Measurements from ENCODE around the gene GPATCH8.
"Not testable (repeated sequence)": the region's sequence is repeated elsewhere in the genome, so short reads cannot be mapped to it uniquely, and the experiment has no call there.

The GPATCH8 gene

GRCh38 chr17:44503147-44504029 is at the start of gene GPATCH8:
TSS of gene GPATCH8 (minus strand) at chr17:44503406. CDS start at chr17:44503370, 36 bp downstream.
- peak; percentile 84 for DNase-seq

DNA sequence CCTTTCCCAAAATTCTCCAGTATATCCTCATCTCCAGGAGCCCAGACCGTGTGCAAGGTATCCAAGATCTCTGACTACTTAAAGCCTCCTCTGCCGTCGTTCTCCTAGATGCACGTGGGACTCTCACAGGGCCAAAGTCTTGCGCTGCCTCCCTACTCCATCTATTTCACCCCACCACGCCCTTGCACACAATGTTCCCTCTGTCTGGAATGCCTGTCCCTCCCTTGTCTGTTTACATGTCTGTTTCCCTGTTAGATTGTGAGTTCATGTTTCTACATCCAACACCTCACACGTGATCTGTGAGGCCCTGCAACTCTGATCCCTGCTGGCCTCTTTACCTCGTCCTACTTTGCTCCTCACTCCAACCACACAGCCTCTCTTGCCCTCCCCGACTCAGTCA is 49.2 kb upstream of the GPATCH8 start:
- no peak for DNase-seq

GRCh38 chr17:44549686-44550085 is 46.5 kb upstream of the GPATCH8 start:
- DNase-seq = no peak

GRCh38 chr17:44548376-44549230 is 45.4 kb upstream of the GPATCH8 start:
- no peak for DNase-seq

- no peak for DNase-seq
Measured at GRCh38 chr17:44547625-44548267, 44.5 kb upstream of the GPATCH8 start.

DNA sequence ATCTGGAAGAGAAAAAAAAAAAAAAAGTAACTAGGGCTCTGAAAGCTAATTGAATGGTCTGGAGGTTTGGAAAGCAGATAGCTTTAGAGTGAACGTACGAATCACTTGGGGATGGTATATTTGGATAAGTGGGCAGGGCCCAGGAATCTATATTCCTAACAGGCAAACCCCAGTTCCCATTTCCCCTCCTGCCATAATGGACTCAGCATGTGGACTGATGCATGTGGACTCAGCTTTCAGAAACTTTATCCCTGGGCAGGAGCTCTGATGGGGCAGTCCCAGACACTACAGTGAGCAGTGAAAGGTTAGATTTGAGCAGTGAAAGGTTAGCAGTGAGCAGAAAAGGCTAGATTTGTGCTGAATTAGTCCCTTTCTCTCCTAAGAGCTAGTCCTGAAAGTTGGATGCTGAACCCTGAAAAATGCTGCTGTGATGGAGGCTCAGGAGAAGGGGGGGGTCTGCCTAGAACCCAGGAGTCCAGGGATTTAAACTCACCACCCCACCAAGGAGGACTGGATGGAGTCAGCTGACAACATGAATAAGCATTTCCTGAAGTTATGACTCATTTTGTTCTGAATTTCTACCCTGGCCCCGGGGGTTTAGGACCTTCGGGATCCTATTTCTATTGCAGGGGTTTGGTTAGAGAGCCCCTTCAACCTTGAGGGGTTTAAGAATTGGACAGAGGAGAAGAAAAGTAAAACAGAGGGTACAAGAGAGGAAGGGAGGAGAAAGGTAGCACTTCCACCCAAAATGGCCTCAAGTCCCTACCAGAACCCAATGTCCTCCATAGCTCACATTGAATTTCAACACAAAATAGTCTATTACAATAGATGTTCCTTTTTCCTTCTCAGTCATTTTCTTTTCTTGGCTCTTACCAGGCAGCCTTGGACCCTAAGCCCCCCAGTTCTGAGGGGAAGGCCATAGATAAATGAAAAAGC is 43.7 kb upstream of the GPATCH8 start:
- DNase-seq = no peak

- DNase-seq = no peak
Measured at GRCh38 chr17:44543905-44544523, 40.8 kb upstream of the GPATCH8 start.

- no peak for DNase-seq
Measured at GRCh38 chr17:44543213-44543904, 40.2 kb upstream of the GPATCH8 start.

DNA sequence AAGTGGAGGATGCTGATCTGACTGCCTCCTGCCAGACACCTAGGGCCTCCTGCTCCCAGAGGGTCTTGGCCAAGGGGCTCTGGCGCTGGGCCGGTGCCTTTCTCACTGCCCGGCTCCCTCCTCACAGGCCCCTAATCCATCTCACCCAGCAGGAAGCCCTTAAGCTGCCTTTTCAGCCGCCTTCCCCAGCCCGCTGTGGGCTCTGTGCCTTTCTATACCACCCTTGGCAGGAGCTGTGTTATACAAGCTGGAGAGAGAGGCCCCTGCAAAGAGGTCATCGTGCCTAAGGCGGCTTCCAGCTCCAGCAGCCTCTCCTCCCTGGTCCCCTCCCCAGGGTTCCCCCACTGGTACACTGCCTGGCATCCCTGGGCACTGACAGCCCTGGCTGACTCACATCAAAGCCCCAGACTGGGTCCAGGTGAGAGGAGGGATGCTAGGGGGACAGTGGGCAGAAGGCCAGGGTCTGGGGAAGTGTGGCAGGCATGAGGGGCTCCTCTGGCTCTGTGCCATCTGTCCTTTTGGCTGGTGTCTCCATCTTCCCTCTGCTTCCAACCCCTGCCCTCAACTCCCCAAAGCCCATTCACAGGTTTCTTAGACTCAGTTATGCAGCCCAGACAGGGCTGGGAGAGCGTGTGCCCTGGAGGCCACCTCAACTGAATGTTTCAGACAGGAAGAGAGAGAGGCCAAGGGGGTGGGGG is 38.8 kb upstream of the GPATCH8 start:
- DNase-seq = no peak

DNA sequence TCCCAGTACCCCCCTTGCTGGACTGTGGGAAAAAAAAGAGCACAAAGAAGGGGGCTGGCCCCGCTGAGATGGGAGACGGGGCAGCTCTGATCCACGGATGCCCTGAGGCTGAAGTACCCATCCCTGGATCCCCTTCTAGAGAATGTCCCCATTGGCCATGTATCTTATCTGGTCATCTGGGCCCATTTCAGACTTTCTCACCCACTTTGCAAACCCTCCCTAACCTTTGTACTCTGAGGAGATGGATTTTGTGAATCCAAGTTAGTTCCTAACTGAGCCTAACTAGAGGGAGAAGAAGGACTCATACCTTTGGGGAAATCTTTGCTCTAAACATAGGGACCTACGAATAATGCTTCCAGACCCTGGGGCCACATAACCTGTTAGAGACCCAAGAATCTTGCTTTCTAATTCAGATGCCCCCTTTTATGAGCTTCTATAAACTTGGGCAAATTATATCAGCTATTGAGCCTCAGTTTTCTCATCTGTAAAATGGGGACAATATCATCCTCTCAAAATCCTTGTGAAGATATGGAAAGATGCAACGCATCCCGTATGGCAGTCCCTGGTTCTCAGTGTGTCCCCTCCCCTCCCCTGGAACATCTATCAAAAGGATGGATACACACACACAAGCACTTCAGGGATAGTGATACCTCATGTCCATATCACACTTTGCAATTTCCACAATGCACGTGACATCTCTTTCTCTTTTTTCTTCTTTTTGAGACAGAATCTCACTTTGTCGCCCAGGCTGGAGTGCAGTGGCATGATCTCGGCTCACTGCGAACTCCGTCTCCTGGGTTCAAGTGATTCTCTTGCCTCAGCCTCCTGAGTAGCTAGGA is 37.3 kb upstream of the GPATCH8 start:
- no peak for DNase-seq

DNA sequence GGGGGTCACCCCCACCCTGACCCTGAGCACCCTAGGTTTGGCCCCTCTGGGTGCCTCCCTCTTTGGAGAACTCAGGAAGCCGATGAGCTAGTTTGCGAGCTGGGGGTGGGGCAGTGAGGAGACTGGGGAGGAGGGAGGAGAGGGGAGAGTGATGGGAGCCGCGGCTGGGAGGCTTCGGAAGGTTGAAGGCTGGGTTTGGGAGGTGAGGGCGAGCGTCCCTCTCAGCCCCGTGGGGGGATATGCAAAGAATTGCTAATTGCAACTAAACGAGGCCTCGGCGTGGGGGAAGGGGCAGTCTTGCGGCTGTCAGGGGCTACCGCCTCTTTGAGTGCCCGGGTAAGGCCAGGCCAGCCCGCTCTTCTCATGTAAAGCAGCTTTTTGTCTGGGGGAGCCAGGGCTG is 36.5 kb upstream of the GPATCH8 start:
- no peak for DNase-seq

- not testable (repeated sequence) for DNase-seq
Measured at GRCh38 chr17:44537922-44538321, 34.7 kb upstream of the GPATCH8 start.

- DNase-seq = no peak
Measured at GRCh38 chr17:44536090-44536953, 33.1 kb upstream of the GPATCH8 start.

DNA sequence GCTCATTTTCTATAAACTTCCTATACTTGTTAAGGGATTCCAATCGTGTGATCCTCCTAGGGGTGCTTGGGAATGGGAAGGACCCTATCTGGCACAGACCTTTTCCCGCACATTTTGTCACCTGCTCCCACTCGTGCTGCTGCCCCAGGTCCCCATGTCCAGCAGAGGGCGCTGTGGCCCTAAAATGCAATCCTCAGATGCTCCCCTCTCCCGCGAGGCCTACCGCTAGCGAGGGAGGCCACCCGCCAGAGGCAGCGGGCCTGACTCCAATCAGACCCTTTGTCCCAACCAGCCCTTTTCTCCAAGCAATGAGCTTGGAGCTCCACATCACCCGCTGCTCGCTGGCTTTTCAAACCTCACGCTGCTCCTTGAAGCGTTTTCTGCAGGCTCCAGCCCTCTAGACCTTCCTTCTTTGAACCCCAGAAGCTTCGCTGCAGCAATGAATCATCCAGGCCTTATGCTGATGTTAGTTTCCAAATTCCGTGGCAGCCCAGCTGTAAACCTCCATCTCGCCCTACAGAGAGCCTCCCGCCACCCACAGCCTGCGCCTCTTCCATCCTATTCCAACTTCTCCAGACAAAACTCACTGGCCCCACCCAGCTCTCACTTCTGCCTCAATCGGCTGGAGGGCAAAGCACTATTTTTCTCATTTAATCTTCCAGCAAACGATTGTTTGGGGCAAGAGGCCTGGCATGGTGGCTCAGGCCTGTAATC is 30.5 kb upstream of the GPATCH8 start:
- DNase-seq = peak; percentile 35

- no peak for DNase-seq
Measured at GRCh38 chr17:44530896-44531418, 27.8 kb upstream of the GPATCH8 start.

GRCh38 chr17:44529864-44530263 is 26.7 kb upstream of the GPATCH8 start:
- no peak for DNase-seq

DNA sequence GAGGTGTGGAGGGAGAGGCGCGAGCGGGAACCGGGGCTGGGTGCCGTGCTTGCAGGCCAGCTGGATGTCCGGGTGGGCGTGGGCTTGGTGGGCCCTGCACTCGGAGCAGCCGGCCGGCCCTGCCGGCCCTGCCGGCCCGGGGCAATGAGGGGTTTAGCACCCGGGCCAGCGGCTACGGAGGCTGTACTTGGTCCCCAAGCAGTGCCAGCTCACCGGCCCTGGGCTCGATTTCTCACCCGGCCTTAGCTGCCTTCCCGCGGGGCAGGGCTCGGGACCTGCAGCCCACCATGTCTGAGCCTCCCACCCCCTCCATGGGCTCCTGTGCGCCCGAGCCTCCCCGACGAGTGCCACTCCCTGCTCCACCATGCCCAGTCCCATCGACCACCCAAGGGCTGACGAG is 24.7 kb upstream of the GPATCH8 start:
- DNase-seq = no peak

DNA sequence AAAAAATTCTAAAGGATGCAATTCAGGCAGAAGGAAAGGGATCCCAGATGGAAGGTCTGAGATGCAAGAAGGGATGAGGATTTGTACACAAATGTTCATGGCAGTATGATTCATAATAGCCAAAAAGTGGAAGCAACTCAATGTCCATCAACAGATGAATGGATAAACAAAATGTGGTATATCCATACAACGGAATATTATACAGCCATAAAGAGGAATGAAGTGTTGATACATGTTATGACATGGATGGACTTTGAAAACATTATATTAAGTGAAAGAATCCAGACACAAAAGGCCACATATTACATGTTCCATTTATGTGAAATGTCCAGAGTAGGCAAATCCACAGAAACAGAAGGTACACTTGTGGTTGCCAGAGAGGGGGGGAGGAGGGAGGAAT is 23.9 kb upstream of the GPATCH8 start:
- no peak for DNase-seq
